OCI-LY3 (cell line): ENCODE data around the gene GTF3A.

ENCODE experiments used
- CTCF ChIP-seq: fragments of 200-600, 300-600 bp; sonication (generic); IDR thresholded peaks from 2 replicates; pipeline ENCODE4 v1.5.1; 2014; ENCODE audit warnings: antibody characterized with exemption, low read length, low read depth
- EZH2phosphoT487 ChIP-seq: fragments of 200-600 bp; shearing (Covaris generic); IDR thresholded peaks from 2 replicates; pipeline ENCODE4 v1.6.1; 2018; ENCODE audit warnings: antibody characterized with exemption, mixed run types, low read depth

- no peak for TF ChIP-seq CTCF
- no peak for TF ChIP-seq EZH2phosphoT487
These were observed 23.2 kb upstream of the GTF3A start for GRCh38 chr13:27401210-27401609.
